Body of pancreas (tissue), 4 donors: ENCODE measurements around the gene KRT71. TPM values are rescaled to one million over a fixed set of nuclear protein-coding genes. Genes with fewer than 3 reads are reported as not detected.
A peak's percentile ranks its signal among the peaks of the same experiment; 100 is the strongest.
"Not testable (repeated sequence)": the region's sequence is repeated elsewhere in the genome, so short reads cannot be mapped to it uniquely, and the experiment has no call there.

Experiments
- ATAC-seq: fragments of 150-250 bp; one replicate; pipeline ENCODE4 v1.9.1; 2016
- DNase-seq, 4 donors: peaks; one replicate each; pipeline ENCODE4 v3.0.0-alpha.2; 2019
- H3K27ac ChIP-seq, 4 donors: fragments of 200-600 bp; sonication (generic); 1 replicate in 3 of 4; 2 replicates in 1 of 4; pipeline versions ENCODE4 v1.5.1 to v1.6.1; 2016 to 2019; ENCODE audit warnings: mild to moderate bottlenecking in 1 of 4, mixed read lengths in 1 of 4, moderate library complexity in 1 of 4
- H3K27me3 ChIP-seq, 2 donors: fragments of 200-600 bp; sonication (generic); one replicate each; pipeline ENCODE4 v1.6.0; 2016; ENCODE audit warnings: mild to moderate bottlenecking in 1 of 2
- H3K36me3 ChIP-seq, 2 donors: fragments of 200-600 bp; sonication (generic); replicated peaks in 1 of 2; 2 replicates each; pipeline ENCODE4 v1.5.1; 2016; ENCODE audit warnings: low read depth in 2 of 2; ENCODE audit not compliant: insufficient read depth in 1 of 2
- H3K4me1 ChIP-seq: fragments of 200-600 bp; sonication (generic); one replicate; pipeline ENCODE4 v1.6.0; 2016
- H3K4me3 ChIP-seq, 2 donors: fragments of 200-600 bp; sonication (generic); 1 replicate in 1 of 2; 2 replicates in 1 of 2; pipeline ENCODE4 v1.5.1; 2016 to 2019
- H3K9me3 ChIP-seq, 3 donors: fragments of 200-600 bp; sonication (generic); 1 replicate in 2 of 3; 2 replicates in 1 of 3; pipeline ENCODE4 v1.5.1; 2016
- POLR2A ChIP-seq, 3 donors: fragments of 450-650 bp; IDR thresholded peaks; one replicate each; pipeline ENCODE4 v1.6.1; 2016; ENCODE audit warnings: antibody characterized with exemption in 3 of 3, mild to moderate bottlenecking in 2 of 3
- WGBS, 2 donors: methylation state at CpG; one replicate each; pipeline ENCODE4 v1.1.5; 2017; 5-methylcytosine and 5-hydroxymethylcytosine counted together
- intact Hi-C: fragments of 100-400 bp; cut with DNase I; formaldehyde crosslinking; loops from one replicate; pipeline ENCODE4 v1.15.1; 2023
- total RNA-seq, 2 donors: library from RNA; depleted of rRNA; stranded (reverse); fragments of >200 nt; gene quantifications; one replicate each; pipeline ENCODE4 v1.1.0, GENCODE V29; 2016
- TF ChIP-seq, protein P1 (sequence below), 7 experiments: fragments of 450-650 bp in 4 of 7; fragments of 200-600 bp in 3 of 7; sonication (generic) in 3 of 7; IDR thresholded peaks; one replicate each; pipeline ENCODE4 v1.5.1; 2016 to 2019; ENCODE audit warnings: antibody characterized with exemption in 7 of 7

Gene KRT71
- total RNA-seq, 2 donors from 2014 or later = not detected

- no peak for TF ChIP-seq POLR2A (IDR thresholded peaks at IDR 0.05)
- TF ChIP-seq, protein P1, sequence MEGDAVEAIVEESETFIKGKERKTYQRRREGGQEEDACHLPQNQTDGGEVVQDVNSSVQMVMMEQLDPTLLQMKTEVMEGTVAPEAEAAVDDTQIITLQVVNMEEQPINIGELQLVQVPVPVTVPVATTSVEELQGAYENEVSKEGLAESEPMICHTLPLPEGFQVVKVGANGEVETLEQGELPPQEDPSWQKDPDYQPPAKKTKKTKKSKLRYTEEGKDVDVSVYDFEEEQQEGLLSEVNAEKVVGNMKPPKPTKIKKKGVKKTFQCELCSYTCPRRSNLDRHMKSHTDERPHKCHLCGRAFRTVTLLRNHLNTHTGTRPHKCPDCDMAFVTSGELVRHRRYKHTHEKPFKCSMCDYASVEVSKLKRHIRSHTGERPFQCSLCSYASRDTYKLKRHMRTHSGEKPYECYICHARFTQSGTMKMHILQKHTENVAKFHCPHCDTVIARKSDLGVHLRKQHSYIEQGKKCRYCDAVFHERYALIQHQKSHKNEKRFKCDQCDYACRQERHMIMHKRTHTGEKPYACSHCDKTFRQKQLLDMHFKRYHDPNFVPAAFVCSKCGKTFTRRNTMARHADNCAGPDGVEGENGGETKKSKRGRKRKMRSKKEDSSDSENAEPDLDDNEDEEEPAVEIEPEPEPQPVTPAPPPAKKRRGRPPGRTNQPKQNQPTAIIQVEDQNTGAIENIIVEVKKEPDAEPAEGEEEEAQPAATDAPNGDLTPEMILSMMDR (IDR thresholded peaks at IDR 0.05) = no peak
- no peak overlapping the region for H3K27ac ChIP-seq
- no peaks in the 10 kb centered on the region for H3K36me3 ChIP-seq
- intact Hi-C loops = no loop called here
- no peaks in the 10 kb centered on the region for H3K9me3 ChIP-seq
- ATAC-seq (no peak), DNase-seq (no peak)
- H3K4me3 ChIP-seq = no peak overlapping the region
- 59 to 74% methylated on average over 5 of the region's 5 CpGs for WGBS, 2 donors
- no peaks in the 10 kb centered on the region for H3K27me3 ChIP-seq
- no peaks in the 10 kb centered on the region for H3K4me1 ChIP-seq
Observed at GRCh38 chr12:52508211-52508610, 44.7 kb downstream of the KRT71 start.

GRCh38 chr12:52506858-52507715 is 45.9 kb downstream of the KRT71 start:
- Histone ChIP-seq H3K4me1 (no peaks in the 10 kb centered on the region), H3K27ac (no peak overlapping the region), H3K36me3 (no peaks in the 10 kb centered on the region), H3K4me3 (no peak overlapping the region), H3K9me3 (no peaks in the 10 kb centered on the region), H3K27me3 (no peaks in the 10 kb centered on the region)
- DNase-seq = peak in 1 of 4 donors; percentile 37
- peak; percentile 80 for ATAC-seq
- TF ChIP-seq, protein P1 (IDR thresholded peaks at IDR 0.05) = peak; percentile 40 to 63 (median 55)
- no peak for TF ChIP-seq POLR2A (IDR thresholded peaks at IDR 0.05)
- intact Hi-C loops = no loop called here
- 22 to 30% methylated on average over 4 of the region's 4 CpGs for WGBS, 2 donors

DNA sequence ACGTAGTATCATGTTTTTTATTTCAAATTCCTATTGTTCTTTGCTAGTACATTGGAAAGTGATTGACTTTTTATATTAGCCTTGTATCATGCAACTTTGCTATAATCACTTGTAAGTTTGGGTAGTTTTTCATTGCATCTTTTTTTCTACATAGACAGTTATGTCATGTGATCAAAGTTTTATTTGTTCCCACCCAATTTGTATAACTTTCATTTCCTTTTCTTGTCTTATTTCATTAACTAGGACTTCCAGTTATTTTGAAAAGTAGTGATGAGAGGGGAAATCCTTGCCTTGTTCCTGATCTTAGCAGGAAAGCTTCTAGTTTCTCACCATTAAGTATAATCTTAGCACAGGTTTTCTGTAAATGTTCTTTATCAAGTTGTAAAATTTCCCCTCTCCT is 50.1 kb downstream of the KRT71 start:
- DNase-seq (no peak), ATAC-seq (no peak)
- Histone ChIP-seq H3K27me3 (no peaks in the 10 kb centered on the region), H3K36me3 (no peaks in the 10 kb centered on the region), H3K27ac (no peak overlapping the region), H3K9me3 (no peaks in the 10 kb centered on the region), H3K4me3 (no peak overlapping the region), H3K4me1 (no peaks in the 10 kb centered on the region)
- no peak for TF ChIP-seq POLR2A (IDR thresholded peaks at IDR 0.05)
- TF ChIP-seq, protein P1 (IDR thresholded peaks at IDR 0.05) = peak in 1 of 7 experiments; percentile 1
- intact Hi-C loops = no loop called here
- WGBS, 2 donors = 85 to 88% methylated on average over 1 of the region's 1 CpG

GRCh38 chr12:52501490-52501889 is 51.5 kb downstream of the KRT71 start:
- Histone ChIP-seq H3K4me3 (no peak overlapping the region), H3K36me3 (no peaks in the 10 kb centered on the region), H3K27me3 (no peaks in the 10 kb centered on the region), H3K4me1 (no peaks in the 10 kb centered on the region), H3K9me3 (no peaks in the 10 kb centered on the region), H3K27ac (no peak overlapping the region)
- TF ChIP-seq POLR2A (IDR thresholded peaks at IDR 0.05) = no peak
- TF ChIP-seq, protein P1 (IDR thresholded peaks at IDR 0.05) = no peak
- DNase-seq = no peak
- intact Hi-C loops = no loop called here
- ATAC-seq = no peak
- 71 to 85% methylated on average over 7 of the region's 7 CpGs for WGBS, 2 donors

- intact Hi-C loops = not testable (repeated sequence)
Observed at GRCh38 chr12:52500574-52500973, 52.4 kb downstream of the KRT71 start.

More at GRCh38 chr12:52500574-52500973, 52.4 kb downstream of the KRT71 start:
- H3K36me3 ChIP-seq, H3K27me3 ChIP-seq, ATAC-seq, H3K9me3 ChIP-seq, H3K4me1 ChIP-seq, DNase-seq, H3K4me3 ChIP-seq, H3K27ac ChIP-seq: not testable (repeated sequence)
- WGBS, 2 donors = 40 to 44% methylated on average over 6 of the region's 6 CpGs
